Keratinocyte (primary cell): ENCODE results near the gene CLSTN1. TPM values are rescaled to one million over a fixed set of nuclear protein-coding genes. Genes with fewer than 3 reads are reported as not detected.

ENCODE experiments used
- DNase-seq: peaks from one replicate; pipeline ENCODE4 v3.0.0-alpha.2; 2011; ENCODE audit warnings: low read depth, missing footprints, low spot score
- FAIRE-seq: peaks from 2 replicates; lab custom pipeline; 2011; peaks lifted over from hg19 to GRCh38; lab: Jason Lieb, UNC
- H2AFZ ChIP-seq: 2 replicates; pipeline ENCODE4 v1.6.0; 2012; ENCODE audit warnings: low read length, control low read depth, inconsistent platforms; ENCODE audit not compliant: control insufficient read depth
- H3K27ac ChIP-seq: 2 replicates; pipeline ENCODE4 v1.5.1; 2011; ENCODE audit warnings: low read length; ENCODE audit not compliant: control insufficient read depth, insufficient read depth
- H3K27me3 ChIP-seq: 3 replicates; pipeline ENCODE4 v1.6.0; 2011; ENCODE audit warnings: low read length; ENCODE audit not compliant: control insufficient read depth, insufficient read depth; ENCODE audit errors: extremely low read depth
- H3K36me3 ChIP-seq, 2 experiments: 2 replicates in 1 of 2; 3 replicates in 1 of 2; pipeline ENCODE4 v1.5.1; 2011; ENCODE audit warnings: low read length in 2 of 2, mild to moderate bottlenecking in 1 of 2; ENCODE audit not compliant: control insufficient read depth in 2 of 2, insufficient read depth in 2 of 2; ENCODE audit errors: extremely low read depth in 1 of 2
- H3K4me1 ChIP-seq: 3 replicates; pipeline ENCODE4 v1.5.1; 2011; ENCODE audit warnings: low read length; ENCODE audit not compliant: control insufficient read depth, insufficient read depth; ENCODE audit errors: extremely low read depth
- H3K4me2 ChIP-seq: 3 replicates; pipeline ENCODE4 v1.6.0; 2011; ENCODE audit warnings: low read depth, low read length; ENCODE audit not compliant: control insufficient read depth, insufficient read depth; ENCODE audit errors: extremely low read depth
- H3K4me3 ChIP-seq, 3 experiments: fragments of 200-600 bp in 1 of 3; sonication (generic) in 1 of 3; 2 replicates in 2 of 3; 3 replicates in 1 of 3; pipeline ENCODE4 v1.5.1; 2011 to 2016; ENCODE audit warnings: low read length in 3 of 3, mild to moderate bottlenecking in 3 of 3, control low read depth in 2 of 3, inconsistent platforms in 1 of 3, low read depth in 1 of 3, mixed read lengths in 1 of 3, mixed run types in 1 of 3, moderate library complexity in 1 of 3; ENCODE audit not compliant: control insufficient read depth in 2 of 3, insufficient read depth in 2 of 3; ENCODE audit errors: extremely low read depth in 1 of 3
- H3K79me2 ChIP-seq: 2 replicates; pipeline ENCODE4 v1.6.0; 2012; ENCODE audit warnings: low read length; ENCODE audit not compliant: control insufficient read depth, insufficient read depth
- H3K9ac ChIP-seq: 3 replicates; pipeline ENCODE4 v1.6.0; 2011; ENCODE audit warnings: low read length; ENCODE audit not compliant: control insufficient read depth, insufficient read depth; ENCODE audit errors: extremely low read depth
- H3K9me1 ChIP-seq: 3 replicates; pipeline ENCODE4 v1.6.0; 2011; ENCODE audit warnings: low read length; ENCODE audit not compliant: control insufficient read depth, insufficient read depth; ENCODE audit errors: extremely low read depth
- H3K9me3 ChIP-seq: 2 replicates; pipeline ENCODE4 v1.5.1; 2012; ENCODE audit warnings: low read depth, low read length; ENCODE audit not compliant: control insufficient read depth
- H4K20me1 ChIP-seq: 3 replicates; pipeline ENCODE4 v1.6.0; 2011; ENCODE audit warnings: low read length; ENCODE audit not compliant: control insufficient read depth, insufficient read depth; ENCODE audit errors: extremely low read depth
- CTCF ChIP-seq, 3 experiments: IDR thresholded peaks in 1 of 3; conservative IDR thresholded peaks in 1 of 3; optimal IDR thresholded peaks in 1 of 3; 2 replicates in 2 of 3; 3 replicates in 1 of 3; pipeline versions ENCODE3 to v1.5.1; 2011; ENCODE audit warnings: low read length in 3 of 3, mild to moderate bottlenecking in 3 of 3, moderate library complexity in 2 of 3, control low read depth in 1 of 3, inconsistent platforms in 1 of 3; ENCODE audit not compliant: insufficient read depth in 2 of 3; ENCODE audit errors: extremely low read depth in 1 of 3
- EZH2 ChIP-seq: IDR thresholded peaks from one replicate; pipeline ENCODE4 v1.6.1; 2012; ENCODE audit warnings: inconsistent platforms, mild to moderate bottlenecking, low read length, moderate library complexity
- dilution Hi-C: fragments of 300-500 bp; cut with MboI; formaldehyde crosslinking; loops from one replicate; pipeline ENCODE4 v1.7.0; 2020; ENCODE audit warnings: low sequenced_read_pairs; ENCODE audit not compliant: extremely low pct_ligation_motif_present
- polyA plus RNA-seq, 5 experiments: library from polyadenylated mRNA; depleted of rRNA in 3 of 5; stranded (reverse) in 3 of 5; stranded (forward) in 1 of 5; unstranded in 1 of 5; fragments of >200 nt; gene quantifications; 1 replicate in 1 of 5; 2 replicates in 3 of 5; 3 replicates in 1 of 5; pipeline versions ENCODE4 v1.2.1 to v1.2.3, GENCODE V29; 2011 to 2012; ENCODE audit warnings: missing spikeins in 2 of 5, low read depth in 1 of 5, low replicate concordance in 1 of 5

Gene CLSTN1
- polyA plus RNA-seq, 1 donor (not counting 4 experiments of a cell fraction or from before 2014, with no cell fraction given) = 90.3 TPM

GRCh38 chr1:9774712-9775679, 48.8 kb downstream of the CLSTN1 start:
- H3K9ac ChIP-seq = peak overlapping the region; percentile 8
- no peaks in the 10 kb centered on the region for H3K27me3 ChIP-seq
- TF ChIP-seq EZH2 (no peak), CTCF (optimal IDR thresholded peaks at IDR 0.05 in 1 of 3, IDR thresholded peaks at IDR 0.05 in 1 of 3, conservative IDR thresholded peaks at IDR 0.05 in 1 of 3; ENCODE audit: extremely low read depth in 1 of 3, insufficient read depth in 2 of 3, low read length in 3 of 3) (no peak)
- H3K27ac ChIP-seq = peak overlapping the region; percentile 67
- H3K4me1 ChIP-seq = peaks cover 21% of the 10 kb centered on the region
- DNase-seq (no peak), FAIRE-seq (no peak)
- H3K4me3 ChIP-seq = no peak overlapping the region
- H3K4me2 ChIP-seq = no peak overlapping the region
- peaks cover 13 to 26% of the 10 kb centered on the region in 2 experiments for H3K36me3 ChIP-seq
- H2AFZ ChIP-seq = no peak overlapping the region
- dilution Hi-C loops = loop anchor here (25.0 kb wide), 1 partner anchor 112 kb away; no protein-coding TSS in a partner anchor
- H4K20me1 ChIP-seq = no peaks in the 10 kb centered on the region
- H3K9me3 ChIP-seq = no peaks in the 10 kb centered on the region
- H3K9me1 ChIP-seq = no peaks in the 10 kb centered on the region
- peaks cover 86% of the 10 kb centered on the region for H3K79me2 ChIP-seq

DNA sequence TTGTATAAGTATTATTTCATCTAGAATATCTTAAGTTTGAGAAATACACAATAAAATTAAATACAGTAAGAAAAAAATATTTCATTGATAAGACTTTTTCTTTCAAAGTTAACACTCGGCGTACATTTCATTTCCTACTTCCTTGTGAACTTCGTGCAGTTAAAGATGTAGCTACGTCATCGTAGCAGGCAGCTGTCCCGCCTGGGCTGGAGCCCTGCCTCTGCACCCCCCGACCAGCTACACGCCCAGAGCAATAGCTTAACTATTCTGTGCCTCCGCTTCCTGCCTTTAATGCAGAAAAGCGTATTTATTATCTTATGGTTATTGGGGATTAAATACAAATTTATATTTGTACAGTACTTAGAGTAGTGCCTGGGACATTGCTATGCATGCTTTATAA, 53.5 kb downstream of the CLSTN1 start:
- H3K9me3 ChIP-seq = no peaks in the 10 kb centered on the region
- dilution Hi-C loops = no loop called here
- no peak overlapping the region for H3K4me2 ChIP-seq
- no peak overlapping the region for H3K27ac ChIP-seq
- no peak for FAIRE-seq
- no peak overlapping the region for H3K4me3 ChIP-seq
- peaks cover 60% of the 10 kb centered on the region for H3K79me2 ChIP-seq
- H3K9me1 ChIP-seq = peaks cover 2% of the 10 kb centered on the region
- no peaks in the 10 kb centered on the region for H4K20me1 ChIP-seq
- no peak overlapping the region for H3K9ac ChIP-seq
- peaks cover 22% of the 10 kb centered on the region for H3K4me1 ChIP-seq
- peaks cover 11 to 20% of the 10 kb centered on the region in 2 experiments for H3K36me3 ChIP-seq
- DNase-seq = no peak
- H3K27me3 ChIP-seq = no peaks in the 10 kb centered on the region
- H2AFZ ChIP-seq = no peak overlapping the region
- no peak for TF ChIP-seq CTCF (optimal IDR thresholded peaks at IDR 0.05 in 1 of 3, IDR thresholded peaks at IDR 0.05 in 1 of 3, conservative IDR thresholded peaks at IDR 0.05 in 1 of 3; ENCODE audit: extremely low read depth in 1 of 3, insufficient read depth in 2 of 3, low read length in 3 of 3)
- TF ChIP-seq EZH2 = no peak
